SK-N-MC (cell line): ENCODE measurements around the gene ZG16.

Source experiments
- EZH2 ChIP-seq: fragments of 200-600 bp; sonication (generic); IDR thresholded peaks from one replicate; pipeline ENCODE4 v1.6.1; 2017; ENCODE audit warnings: antibody characterized with exemption
- FOXP2 ChIP-seq: optimal IDR thresholded peaks from 2 replicates; pipeline ENCODE3; 2011; ENCODE audit warnings: mild to moderate bottlenecking, moderate library complexity; ENCODE audit not compliant: insufficient read depth; ENCODE audit errors: extremely low read length, control extremely low read depth
- POLR2AphosphoS5 ChIP-seq: IDR thresholded peaks from 2 replicates; pipeline ENCODE4 v1.6.1; 2012; ENCODE audit warnings: mild to moderate bottlenecking, low read depth, low read length, borderline replicate concordance

GRCh38 chr16:29813644-29814562 is 35.8 kb downstream of the ZG16 start:
- no peak for TF ChIP-seq EZH2
- TF ChIP-seq POLR2AphosphoS5 = no peak
- TF ChIP-seq FOXP2 = no peak
